AG04450 (cell line): Measurements from ENCODE around the gene SMYD1. TPM values are rescaled to one million over a fixed set of nuclear protein-coding genes. Genes with fewer than 3 reads are reported as not detected.

Source experiments
- CTCF ChIA-PET: fragments of 300-600, 350-600 bp; formaldehyde crosslinking; extraction: SDS; loops from one replicate; lab custom pipeline; 2022; ENCODE audit warnings: antibody characterized with exemption, inconsistent platforms; lab: Charles Lee
- POLR2A ChIA-PET: fragments of 350-600 bp; formaldehyde crosslinking; extraction: SDS; loops from one replicate; lab custom pipeline; 2021; ENCODE audit warnings: antibody characterized with exemption, inconsistent platforms; lab: Yijun Ruan, JAX
- DNase-seq: peaks from one replicate; pipeline ENCODE4 v3.0.0-alpha.2; 2011; ENCODE audit warnings: low read depth, low spot score
- H3K27ac ChIP-seq: one replicate; pipeline ENCODE4 v1.5.1; 2012; ENCODE audit warnings: low read depth, low read length, control low read depth
- H3K27me3 ChIP-seq: one replicate; pipeline ENCODE4 v1.6.0; 2012; ENCODE audit warnings: low read length; ENCODE audit not compliant: control insufficient read depth, insufficient read depth
- H3K4me3 ChIP-seq: 2 replicates; pipeline ENCODE4 v1.5.1; 2011; ENCODE audit warnings: mild to moderate bottlenecking, low read depth, low read length, control low read depth
- H3K9me3 ChIP-seq: 2 replicates; pipeline ENCODE4 v1.5.1; 2012; ENCODE audit warnings: low read length; ENCODE audit not compliant: control insufficient read depth, insufficient read depth
- polyA plus RNA-seq: library from polyadenylated mRNA; depleted of rRNA; stranded (reverse); fragments of >200 nt; gene quantifications from 2 replicates; pipeline ENCODE4 v1.2.3, GENCODE V29; 2011
- TF ChIP-seq, protein P1 (sequence below): IDR thresholded peaks from 2 replicates; pipeline ENCODE4 v1.5.1; 2011; ENCODE audit warnings: low read depth, low read length, control low read depth, inconsistent platforms

The SMYD1 gene
- polyA plus RNA-seq, 1 experiment = not detected

- Histone ChIP-seq H3K9me3 (no peaks in the 10 kb centered on the region), H3K27me3 (peaks cover 5% of the 10 kb centered on the region), H3K27ac (no peak overlapping the region), H3K4me3 (no peak overlapping the region)
- ChIA-PET POLR2A (no interaction called here), CTCF (interaction anchor here (1.7 kb wide), 1 partner anchor 35 kb away, joined by 5 read pairs; no protein-coding TSS in a partner anchor)
- TF ChIP-seq, protein P1, sequence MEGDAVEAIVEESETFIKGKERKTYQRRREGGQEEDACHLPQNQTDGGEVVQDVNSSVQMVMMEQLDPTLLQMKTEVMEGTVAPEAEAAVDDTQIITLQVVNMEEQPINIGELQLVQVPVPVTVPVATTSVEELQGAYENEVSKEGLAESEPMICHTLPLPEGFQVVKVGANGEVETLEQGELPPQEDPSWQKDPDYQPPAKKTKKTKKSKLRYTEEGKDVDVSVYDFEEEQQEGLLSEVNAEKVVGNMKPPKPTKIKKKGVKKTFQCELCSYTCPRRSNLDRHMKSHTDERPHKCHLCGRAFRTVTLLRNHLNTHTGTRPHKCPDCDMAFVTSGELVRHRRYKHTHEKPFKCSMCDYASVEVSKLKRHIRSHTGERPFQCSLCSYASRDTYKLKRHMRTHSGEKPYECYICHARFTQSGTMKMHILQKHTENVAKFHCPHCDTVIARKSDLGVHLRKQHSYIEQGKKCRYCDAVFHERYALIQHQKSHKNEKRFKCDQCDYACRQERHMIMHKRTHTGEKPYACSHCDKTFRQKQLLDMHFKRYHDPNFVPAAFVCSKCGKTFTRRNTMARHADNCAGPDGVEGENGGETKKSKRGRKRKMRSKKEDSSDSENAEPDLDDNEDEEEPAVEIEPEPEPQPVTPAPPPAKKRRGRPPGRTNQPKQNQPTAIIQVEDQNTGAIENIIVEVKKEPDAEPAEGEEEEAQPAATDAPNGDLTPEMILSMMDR = no peak
- DNase-seq = no peak
These were observed 27.4 kb downstream of the SMYD1 start for GRCh38 chr2:88095022-88095421.

DNA sequence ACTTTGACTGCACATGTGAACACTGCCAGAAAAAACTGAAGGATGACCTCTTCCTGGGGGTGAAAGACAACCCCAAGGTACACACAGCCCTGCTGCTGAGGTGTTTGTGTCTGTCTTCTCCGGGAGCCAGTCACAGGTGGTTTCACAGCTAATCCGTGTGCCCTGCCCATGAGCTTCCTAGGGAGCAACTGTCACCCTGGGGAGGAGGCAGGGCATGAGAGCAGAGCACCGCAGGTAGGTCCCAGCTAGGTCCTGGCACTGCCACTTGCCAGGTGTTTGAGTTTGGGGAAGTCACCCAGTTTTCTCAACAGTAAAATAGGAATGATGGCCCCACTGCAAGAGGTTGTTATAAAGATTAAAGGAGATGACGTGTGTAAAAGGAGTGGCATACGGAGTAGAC lies 29.1 kb downstream of the SMYD1 start:
- no peak overlapping the region for H3K4me3 ChIP-seq
- TF ChIP-seq, protein P1 = no peak
- no peaks in the 10 kb centered on the region for H3K9me3 ChIP-seq
- CTCF ChIA-PET = interaction anchor here (1.7 kb wide), 1 partner anchor 36 kb away, joined by 5 read pairs; no protein-coding TSS in a partner anchor
- H3K27ac ChIP-seq = no peak overlapping the region
- peaks cover 5% of the 10 kb centered on the region for H3K27me3 ChIP-seq
- DNase-seq = no peak
- POLR2A ChIA-PET = no interaction called here

DNA sequence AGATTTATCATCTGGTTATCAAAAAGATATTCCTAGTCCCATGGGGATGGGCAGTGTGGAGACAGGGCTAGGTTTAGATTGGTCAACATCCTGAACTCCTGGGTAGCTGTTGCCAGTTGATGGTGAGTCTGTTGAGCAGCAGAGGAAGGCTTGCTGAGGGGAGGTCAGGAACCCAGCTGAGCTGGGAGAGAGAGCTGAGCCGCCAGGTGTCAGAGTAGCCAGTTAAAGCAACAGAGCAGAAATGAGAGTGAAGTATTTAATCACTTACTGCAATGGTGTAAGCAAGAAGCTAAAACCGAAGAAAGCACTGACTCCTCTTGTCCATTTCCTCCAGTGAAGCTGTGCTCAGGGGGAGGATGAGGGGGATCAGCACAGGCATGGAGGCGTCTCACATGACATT lies 29.6 kb downstream of the SMYD1 start:
- CTCF ChIA-PET = no interaction called here
- TF ChIP-seq, protein P1 = no peak
- H3K9me3 ChIP-seq = no peaks in the 10 kb centered on the region
- H3K4me3 ChIP-seq = no peak overlapping the region
- POLR2A ChIA-PET = no interaction called here
- H3K27me3 ChIP-seq = peaks cover 5% of the 10 kb centered on the region
- DNase-seq = no peak
- H3K27ac ChIP-seq = no peak overlapping the region

DNA sequence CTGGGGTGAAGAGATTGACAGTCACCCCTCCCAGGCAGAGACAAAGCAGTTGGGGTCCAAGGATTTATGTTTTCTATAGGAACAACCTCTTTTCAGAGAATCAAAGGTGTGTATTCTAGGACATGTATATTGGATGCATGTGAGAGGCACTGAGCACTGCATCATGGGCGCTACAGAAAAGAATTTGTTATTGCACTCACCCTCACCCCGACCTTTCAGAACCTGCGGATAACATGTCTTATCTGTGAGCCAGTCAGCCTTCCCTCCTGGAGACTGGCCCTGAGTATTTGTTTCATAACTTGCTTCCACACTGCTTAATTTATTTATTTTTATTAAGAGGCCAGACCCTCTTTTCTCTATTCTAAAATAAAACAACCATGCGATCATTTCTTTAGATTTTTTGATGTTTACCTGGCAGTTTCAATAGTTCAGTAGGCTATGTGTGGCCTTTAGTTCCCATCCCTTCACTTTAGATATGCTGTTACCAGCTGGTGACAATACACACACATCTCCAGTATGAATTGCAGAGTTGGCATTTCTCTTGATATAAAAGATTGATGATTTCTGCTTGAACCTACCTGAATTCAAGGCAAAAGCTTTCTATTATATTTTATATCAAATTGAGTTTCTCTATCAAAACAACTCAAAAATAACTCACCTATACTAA lies 30.4 kb downstream of the SMYD1 start:
- Histone ChIP-seq H3K27me3 (peaks cover 5% of the 10 kb centered on the region), H3K27ac (no peak overlapping the region), H3K4me3 (no peak overlapping the region), H3K9me3 (no peaks in the 10 kb centered on the region)
- TF ChIP-seq, protein P1 = no peak
- POLR2A ChIA-PET = no interaction called here
- CTCF ChIA-PET = no interaction called here
- no peak for DNase-seq

DNA sequence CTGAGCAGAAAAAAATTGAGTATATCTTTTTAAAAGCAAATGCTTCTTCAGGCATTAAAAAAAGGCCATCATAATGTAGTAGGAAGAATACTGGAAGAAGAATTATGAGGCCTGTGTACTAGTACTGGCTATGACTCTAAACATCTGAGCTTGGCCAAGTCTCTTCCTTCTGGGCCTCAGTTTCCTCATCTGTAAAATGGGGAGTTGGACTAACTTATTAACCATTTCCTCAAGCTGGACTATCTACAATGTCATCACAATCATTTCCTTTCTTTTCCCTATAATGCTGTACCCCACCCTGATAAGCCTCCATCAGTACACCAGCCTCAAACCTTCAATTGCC lies 30.9 kb downstream of the SMYD1 start:
- DNase-seq = no peak
- TF ChIP-seq, protein P1 = no peak
- H3K9me3 ChIP-seq = no peaks in the 10 kb centered on the region
- peaks cover 5% of the 10 kb centered on the region for H3K27me3 ChIP-seq
- no peak overlapping the region for H3K4me3 ChIP-seq
- ChIA-PET POLR2A (no interaction called here), CTCF (no interaction called here)
- H3K27ac ChIP-seq = no peak overlapping the region
